GOT3 (cell line): Measurements from ENCODE around the gene FNDC3B.
"Not testable (repeated sequence)": the region's sequence is repeated elsewhere in the genome, so short reads cannot be mapped to it uniquely, and the experiment has no call there.

ENCODE experiments used
- DNase-seq: peaks from one replicate; lab custom pipeline; 2025; ENCODE audit warnings: mixed read lengths; lab: John Stamatoyannopoulos, UW

FNDC3B gene

GRCh38 chr3:172093581-172094443 is 54.4 kb downstream of the FNDC3B start:
- not testable (repeated sequence) for DNase-seq

- DNase-seq: no peak
These were observed 55.5 kb downstream of the FNDC3B start for GRCh38 chr3:172094621-172095557.

- no peak for DNase-seq
These were observed 57.6 kb downstream of the FNDC3B start for GRCh38 chr3:172096881-172097420.

GRCh38 chr3:172097585-172097984 is 58.2 kb downstream of the FNDC3B start:
- DNase-seq: no peak

GRCh38 chr3:172098698-172099494 is 59.5 kb downstream of the FNDC3B start:
- no peak for DNase-seq

- no peak for DNase-seq
These were observed 60.1 kb downstream of the FNDC3B start for GRCh38 chr3:172099495-172099808.

- no peak for DNase-seq
These were observed 61.1 kb downstream of the FNDC3B start for GRCh38 chr3:172100482-172100881.

- no peak for DNase-seq
These were observed 61.7 kb downstream of the FNDC3B start for GRCh38 chr3:172101107-172101506.

GRCh38 chr3:172102123-172102882 is 62.9 kb downstream of the FNDC3B start:
- DNase-seq: no peak

- no peak for DNase-seq
These were observed 63.5 kb downstream of the FNDC3B start for GRCh38 chr3:172102883-172103310.

- no peak for DNase-seq
These were observed 64.3 kb downstream of the FNDC3B start for GRCh38 chr3:172103724-172104123.

GRCh38 chr3:172104471-172105072 is 65.2 kb downstream of the FNDC3B start:
- no peak for DNase-seq

- no peak for DNase-seq
These were observed 66.9 kb downstream of the FNDC3B start for GRCh38 chr3:172106037-172106954.

- DNase-seq: no peak
These were observed 67.6 kb downstream of the FNDC3B start for GRCh38 chr3:172106989-172107388.

- no peak for DNase-seq
These were observed 68.0 kb downstream of the FNDC3B start for GRCh38 chr3:172107403-172107802.

- DNase-seq: no peak
These were observed 70.9 kb downstream of the FNDC3B start for GRCh38 chr3:172110127-172110779.

GRCh38 chr3:172111163-172111562 is 71.8 kb downstream of the FNDC3B start:
- no peak for DNase-seq

- no peak for DNase-seq
These were observed 72.8 kb downstream of the FNDC3B start for GRCh38 chr3:172112078-172112733.
